GM18907 (cell line): ENCODE results near the gene AUTS2.

Experiments
- ATAC-seq: cut with Tn5 transposase; IDR thresholded peaks from one replicate; pipeline ENCODE4 v1.9.1; 2021; ENCODE audit warnings: mild to moderate bottlenecking, moderate library complexity; ENCODE audit not compliant: unreplicated experiment

The AUTS2 gene

GRCh38 chr7:69919426-69920111 lies 321.3 kb downstream of the AUTS2 start:
- ATAC-seq, result no peak

GRCh38 chr7:69920797-69921196 lies 322.5 kb downstream of the AUTS2 start:
- ATAC-seq, result no peak

GRCh38 chr7:69922026-69922803 lies 323.9 kb downstream of the AUTS2 start:
- ATAC-seq, result peak; percentile 62

GRCh38 chr7:69927461-69927860 lies 329.2 kb downstream of the AUTS2 start:
- no peak for ATAC-seq

- no peak for ATAC-seq
Measured at GRCh38 chr7:69928621-69929020, 330.3 kb downstream of the AUTS2 start.

GRCh38 chr7:69929622-69930021 lies 331.3 kb downstream of the AUTS2 start:
- no peak for ATAC-seq

- no peak for ATAC-seq
Measured at GRCh38 chr7:69932034-69932628, 333.9 kb downstream of the AUTS2 start.

- no peak for ATAC-seq
Measured at GRCh38 chr7:69934144-69934903, 336.0 kb downstream of the AUTS2 start.

- no peak for ATAC-seq
Measured at GRCh38 chr7:69935107-69935506, 336.8 kb downstream of the AUTS2 start.

GRCh38 chr7:69937097-69937496 lies 338.8 kb downstream of the AUTS2 start:
- no peak for ATAC-seq

- ATAC-seq, result no peak
Measured at GRCh38 chr7:69939317-69939716, 341.0 kb downstream of the AUTS2 start.

GRCh38 chr7:69941077-69941651 lies 342.9 kb downstream of the AUTS2 start:
- ATAC-seq, result no peak

GRCh38 chr7:69942573-69942972 lies 344.3 kb downstream of the AUTS2 start:
- ATAC-seq, result no peak

GRCh38 chr7:69946901-69947300 lies 348.6 kb downstream of the AUTS2 start:
- ATAC-seq, result no peak

GRCh38 chr7:69947998-69948397 lies 349.7 kb downstream of the AUTS2 start:
- ATAC-seq, result no peak

GRCh38 chr7:69949122-69949521 lies 350.8 kb downstream of the AUTS2 start:
- ATAC-seq, result no peak

GRCh38 chr7:69951458-69951857 lies 353.2 kb downstream of the AUTS2 start:
- no peak for ATAC-seq

GRCh38 chr7:69953136-69954067 lies 355.1 kb downstream of the AUTS2 start:
- no peak for ATAC-seq

GRCh38 chr7:69956541-69956940 lies 358.3 kb downstream of the AUTS2 start:
- ATAC-seq, result no peak

GRCh38 chr7:69957661-69958060 lies 359.4 kb downstream of the AUTS2 start:
- no peak for ATAC-seq
